HG03175 (cell line): ENCODE results near the gene PLCZ1.

Experiments
- ATAC-seq: cut with Tn5 transposase; IDR thresholded peaks from one replicate; pipeline ENCODE4 v1.9.1; 2021; ENCODE audit warnings: mild to moderate bottlenecking, moderate library complexity; ENCODE audit not compliant: unreplicated experiment

PLCZ1 gene

DNA sequence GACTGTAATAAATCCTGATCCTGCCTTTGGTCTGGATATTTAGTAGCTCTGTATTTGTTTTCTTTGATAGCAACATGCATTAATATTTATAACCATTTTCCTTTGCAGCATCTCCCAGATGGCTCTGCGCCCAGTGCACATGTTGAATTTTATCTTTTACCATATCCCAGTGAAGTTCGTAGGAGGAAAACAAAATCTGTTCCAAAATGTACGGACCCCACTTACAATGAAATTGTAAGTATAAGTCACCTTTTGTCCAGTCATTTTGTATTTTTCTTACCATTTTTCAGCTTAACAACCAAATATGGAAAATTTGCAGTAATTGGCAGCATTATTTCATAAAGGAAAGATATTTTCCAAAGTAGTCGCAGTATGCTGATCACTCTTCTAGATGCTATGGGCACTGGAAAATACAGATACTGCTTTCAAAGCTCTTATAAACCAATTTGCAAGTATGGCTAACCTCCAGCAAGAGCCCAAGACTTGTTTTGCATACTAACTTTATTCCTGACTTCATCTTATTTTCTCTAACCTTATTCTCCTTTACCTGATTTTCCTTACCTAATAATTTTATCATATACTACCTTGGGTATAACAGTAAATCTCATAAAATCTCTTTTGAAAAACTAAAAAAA is 97.4 kb downstream of the PLCZ1 start:
- ATAC-seq, result no peak

DNA sequence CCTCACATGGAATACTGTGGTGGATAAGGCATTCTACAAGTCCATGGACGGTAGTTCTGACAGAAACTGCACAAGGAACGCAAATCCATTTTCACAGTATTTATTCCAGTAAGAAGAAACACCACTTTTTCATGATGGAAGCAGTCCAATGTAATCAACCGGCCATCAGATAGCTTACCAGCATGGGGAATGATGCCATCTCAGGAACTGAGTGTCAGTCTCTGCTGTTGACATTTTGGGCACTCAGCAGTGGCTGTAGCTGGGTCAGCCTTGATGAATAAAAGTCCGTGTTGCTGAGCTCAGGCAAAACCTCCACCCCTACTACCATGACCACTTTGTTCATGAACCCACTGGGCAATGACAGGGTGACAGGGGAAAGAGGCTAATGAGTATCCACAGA is 103.4 kb downstream of the PLCZ1 start:
- ATAC-seq, result no peak
